ENCODE measurements around the gene LRMDA.

DNA sequence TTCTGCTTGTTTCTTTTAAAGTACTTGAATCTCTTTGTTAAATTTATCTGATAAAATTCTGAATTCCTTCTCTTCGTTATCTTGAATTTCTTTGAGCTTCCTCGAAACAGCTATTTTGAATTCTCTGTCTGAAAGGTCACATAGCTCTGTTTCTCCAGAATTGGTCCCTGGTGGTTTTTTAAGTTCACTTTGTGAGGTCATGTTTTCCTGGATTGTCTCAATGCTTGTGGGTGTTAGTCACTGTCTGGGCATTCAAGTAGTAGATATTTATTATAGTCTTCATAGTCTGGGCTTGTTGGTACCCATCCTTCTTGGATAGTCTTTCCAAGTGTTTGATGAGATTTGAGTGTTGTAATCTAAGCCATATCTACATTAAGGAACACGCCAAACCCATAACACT lies 1060.6 kb downstream of the LRMDA start:
- TF ChIP-seq, protein P1, sequence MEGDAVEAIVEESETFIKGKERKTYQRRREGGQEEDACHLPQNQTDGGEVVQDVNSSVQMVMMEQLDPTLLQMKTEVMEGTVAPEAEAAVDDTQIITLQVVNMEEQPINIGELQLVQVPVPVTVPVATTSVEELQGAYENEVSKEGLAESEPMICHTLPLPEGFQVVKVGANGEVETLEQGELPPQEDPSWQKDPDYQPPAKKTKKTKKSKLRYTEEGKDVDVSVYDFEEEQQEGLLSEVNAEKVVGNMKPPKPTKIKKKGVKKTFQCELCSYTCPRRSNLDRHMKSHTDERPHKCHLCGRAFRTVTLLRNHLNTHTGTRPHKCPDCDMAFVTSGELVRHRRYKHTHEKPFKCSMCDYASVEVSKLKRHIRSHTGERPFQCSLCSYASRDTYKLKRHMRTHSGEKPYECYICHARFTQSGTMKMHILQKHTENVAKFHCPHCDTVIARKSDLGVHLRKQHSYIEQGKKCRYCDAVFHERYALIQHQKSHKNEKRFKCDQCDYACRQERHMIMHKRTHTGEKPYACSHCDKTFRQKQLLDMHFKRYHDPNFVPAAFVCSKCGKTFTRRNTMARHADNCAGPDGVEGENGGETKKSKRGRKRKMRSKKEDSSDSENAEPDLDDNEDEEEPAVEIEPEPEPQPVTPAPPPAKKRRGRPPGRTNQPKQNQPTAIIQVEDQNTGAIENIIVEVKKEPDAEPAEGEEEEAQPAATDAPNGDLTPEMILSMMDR (conservative IDR thresholded peaks at IDR 0.05; ENCODE audit: low read length), result no peak
- TF ChIP-seq EZH2phosphoT487 (IDR thresholded peaks at IDR 0.05; ENCODE audit: borderline replicate concordance, low read depth, low read length), result no peak

All from OCI-LY7 (cell line).